ENCODE data around the gene ANKLE1.

The ANKLE1 gene

GRCh38 chr19:17306285-17306714, 24.6 kb downstream of the ANKLE1 start:
- Histone ChIP-seq H3K79me2 (ENCODE audit: insufficient read depth, low read length) (peaks cover 53% of the 10 kb centered on the region), H3K9me2 (replicated peaks; ENCODE audit: low read depth, low read length) (no peaks in the 10 kb centered on the region), H3K4me2 (ENCODE audit: low read depth, low read length, poor library complexity, severe bottlenecking) (peak overlapping the region; percentile 89), H3K4me3 (ENCODE audit: low read length, poor library complexity, severe bottlenecking) (peak overlapping the region; percentile 93), H3K27me3 (ENCODE audit: insufficient read depth, low read length, poor library complexity, severe bottlenecking) (peaks cover 4% of the 10 kb centered on the region), H4K20me1 (ENCODE audit: insufficient read depth, low read length, poor library complexity, severe bottlenecking) (peaks cover 16% of the 10 kb centered on the region), H3K9ac (ENCODE audit: low read depth, low read length, poor library complexity, severe bottlenecking) (peak overlapping the region; percentile 95), H3K36me3 (ENCODE audit: insufficient read depth, low read length) (no peaks in the 10 kb centered on the region), H2AFZ (ENCODE audit: low read length) (peak overlapping the region; percentile 89), H3K9me3 (ENCODE audit: insufficient read depth, low read depth, low read length) (no peaks in the 10 kb centered on the region), H3F3A (ENCODE audit: low read depth) (peaks cover 9% of the 10 kb centered on the region; the same call in 1 of the 2 replicates), H3K4me1 (ENCODE audit: insufficient read depth, low read length, poor library complexity, severe bottlenecking) (peaks cover 40% of the 10 kb centered on the region)
- TF ChIP-seq CTCF (conservative IDR thresholded peaks at IDR 0.05; ENCODE audit: low read length) = no peak
- TF ChIP-seq EZH2phosphoT487 (IDR thresholded peaks at IDR 0.05; ENCODE audit: borderline replicate concordance) = no peak

- peak overlapping the region; percentile 89 for H3K4me2 ChIP-seq (ENCODE audit: low read depth, low read length, poor library complexity, severe bottlenecking)
- no peak for TF ChIP-seq EZH2phosphoT487 (IDR thresholded peaks at IDR 0.05; ENCODE audit: borderline replicate concordance)
- no peak for TF ChIP-seq CTCF (conservative IDR thresholded peaks at IDR 0.05; ENCODE audit: low read length)
- H3K4me3 ChIP-seq (ENCODE audit: low read length, poor library complexity, severe bottlenecking) = no peak overlapping the region
- H3F3A ChIP-seq (ENCODE audit: low read depth) = peaks cover 9% of the 10 kb centered on the region; the same call in 1 of the 2 replicates
- peaks cover 29% of the 10 kb centered on the region for H4K20me1 ChIP-seq (ENCODE audit: insufficient read depth, low read length, poor library complexity, severe bottlenecking)
- peaks cover 30% of the 10 kb centered on the region for H3K4me1 ChIP-seq (ENCODE audit: insufficient read depth, low read length, poor library complexity, severe bottlenecking)
- H3K9ac ChIP-seq (ENCODE audit: low read depth, low read length, poor library complexity, severe bottlenecking) = no peak overlapping the region
- H3K9me2 ChIP-seq (replicated peaks; ENCODE audit: low read depth, low read length) = no peaks in the 10 kb centered on the region
- H3K27me3 ChIP-seq (ENCODE audit: insufficient read depth, low read length, poor library complexity, severe bottlenecking) = peaks cover 4% of the 10 kb centered on the region
- peaks cover 56% of the 10 kb centered on the region for H3K79me2 ChIP-seq (ENCODE audit: insufficient read depth, low read length)
- no peaks in the 10 kb centered on the region for H3K36me3 ChIP-seq (ENCODE audit: insufficient read depth, low read length)
- no peak overlapping the region for H2AFZ ChIP-seq (ENCODE audit: low read length)
- no peaks in the 10 kb centered on the region for H3K9me3 ChIP-seq (ENCODE audit: insufficient read depth, low read depth, low read length)
These were observed 26.2 kb downstream of the ANKLE1 start for GRCh38 chr19:17307876-17308377.

- peaks cover 29% of the 10 kb centered on the region for H4K20me1 ChIP-seq (ENCODE audit: insufficient read depth, low read length, poor library complexity, severe bottlenecking)
- peak within 1 kb of the TSS; percentile 92 for H3K4me3 ChIP-seq (ENCODE audit: low read length, poor library complexity, severe bottlenecking)
- peak within 1 kb of the TSS; percentile 90 for H3K9ac ChIP-seq (ENCODE audit: low read depth, low read length, poor library complexity, severe bottlenecking)
- H3K27me3 ChIP-seq (ENCODE audit: insufficient read depth, low read length, poor library complexity, severe bottlenecking) = peaks cover 4% of the 10 kb centered on the region
- H3K9me2 ChIP-seq (replicated peaks; ENCODE audit: low read depth, low read length) = no peaks in the 10 kb centered on the region
- H3F3A ChIP-seq (ENCODE audit: low read depth) = peaks cover 4% of the 10 kb centered on the region; the same call in 1 of the 2 replicates
- H3K9me3 ChIP-seq (ENCODE audit: insufficient read depth, low read depth, low read length) = no peaks in the 10 kb centered on the region
- H3K36me3 ChIP-seq (ENCODE audit: insufficient read depth, low read length) = peaks cover 8% of the 10 kb centered on the region; the same call in 1 of the 2 replicates
- peaks cover 61% of the 10 kb centered on the region for H3K79me2 ChIP-seq (ENCODE audit: insufficient read depth, low read length)
- H2AFZ ChIP-seq (ENCODE audit: low read length) = peak within 1 kb of the TSS; percentile 16; the same call in 1 of the 2 replicates
- peak within 1 kb of the TSS; percentile 81 for H3K4me2 ChIP-seq (ENCODE audit: low read depth, low read length, poor library complexity, severe bottlenecking)
- H3K4me1 ChIP-seq (ENCODE audit: insufficient read depth, low read length, poor library complexity, severe bottlenecking) = peaks cover 25% of the 10 kb centered on the region
- TF ChIP-seq CTCF (conservative IDR thresholded peaks at IDR 0.05; ENCODE audit: low read length) (no peak), EZH2phosphoT487 (IDR thresholded peaks at IDR 0.05; ENCODE audit: borderline replicate concordance) (no peak)
These were observed 27.7 kb downstream of the ANKLE1 start, which contains the start of gene DDA1 for GRCh38 chr19:17309198-17309964. TSS of gene DDA1 (plus strand) at chr19:17309563. CDS start at chr19:17309655, 92 bp downstream.
